ENCODE measurements around the gene KPNA5.
"Not testable (repeated sequence)": the region's sequence is repeated elsewhere in the genome, so short reads cannot be mapped to it uniquely, and the experiment has no call there.

Gene KPNA5

GRCh38 chr6:116680880-116681672 lies at the start of gene KPNA5:
Gene KPNA5 (plus strand): TSS chr6:116681211. CDS start chr6:116681335, 124 bp downstream.
- H3K9me3 Mint-ChIP-seq = no peaks in the 10 kb centered on the region
- H3K4me3 Mint-ChIP-seq = peak within 1 kb of the TSS; percentile 99
- peaks cover 13% of the 10 kb centered on the region for H3K36me3 Mint-ChIP-seq (ENCODE audit: low read depth)
- no peaks in the 10 kb centered on the region for H3K27me3 Mint-ChIP-seq (ENCODE audit: low read depth)
- H3K27ac Mint-ChIP-seq = peak within 1 kb of the TSS; percentile 99
- H3K4me1 Mint-ChIP-seq (ENCODE audit: low read depth) = peaks cover 20% of the 10 kb centered on the region

- H3K27ac Mint-ChIP-seq = no peak overlapping the region
- H3K4me3 Mint-ChIP-seq = no peak overlapping the region
- no peaks in the 10 kb centered on the region for H3K9me3 Mint-ChIP-seq
- no peaks in the 10 kb centered on the region for H3K27me3 Mint-ChIP-seq (ENCODE audit: low read depth)
- peaks cover 16% of the 10 kb centered on the region for H3K36me3 Mint-ChIP-seq (ENCODE audit: low read depth)
- no peaks in the 10 kb centered on the region for H3K4me1 Mint-ChIP-seq (ENCODE audit: low read depth)
Measured at GRCh38 chr6:116631379-116631990, 49.5 kb upstream of the KPNA5 start.

- Mint-ChIP-seq H3K4me1 (ENCODE audit: low read depth) (no peaks in the 10 kb centered on the region), H3K9me3 (no peaks in the 10 kb centered on the region), H3K36me3 (ENCODE audit: low read depth) (peaks cover 16% of the 10 kb centered on the region), H3K27ac (no peak overlapping the region), H3K4me3 (no peak overlapping the region), H3K27me3 (ENCODE audit: low read depth) (no peaks in the 10 kb centered on the region)
Measured at GRCh38 chr6:116633685-116634084, 47.3 kb upstream of the KPNA5 start.

GRCh38 chr6:116648156-116648555 lies 32.9 kb upstream of the KPNA5 start:
- H3K4me3 Mint-ChIP-seq = no peak overlapping the region

GRCh38 chr6:116649129-116649528 lies 31.9 kb upstream of the KPNA5 start:
- no peaks in the 10 kb centered on the region for H3K27me3 Mint-ChIP-seq (ENCODE audit: low read depth)
- no peak overlapping the region for H3K27ac Mint-ChIP-seq
- peaks cover 28% of the 10 kb centered on the region for H3K36me3 Mint-ChIP-seq (ENCODE audit: low read depth)
- peaks cover 10% of the 10 kb centered on the region for H3K4me1 Mint-ChIP-seq (ENCODE audit: low read depth)
- H3K4me3 Mint-ChIP-seq = no peak overlapping the region
- no peaks in the 10 kb centered on the region for H3K9me3 Mint-ChIP-seq

More at GRCh38 chr6:116648156-116648555, 32.9 kb upstream of the KPNA5 start:
- H3K27ac Mint-ChIP-seq = no peak overlapping the region
- no peaks in the 10 kb centered on the region for H3K27me3 Mint-ChIP-seq (ENCODE audit: low read depth)
- H3K9me3 Mint-ChIP-seq = no peaks in the 10 kb centered on the region
- H3K4me1 Mint-ChIP-seq (ENCODE audit: low read depth) = peaks cover 10% of the 10 kb centered on the region
- H3K36me3 Mint-ChIP-seq (ENCODE audit: low read depth) = peaks cover 31% of the 10 kb centered on the region

GRCh38 chr6:116651916-116652315 lies 29.1 kb upstream of the KPNA5 start:
- no peaks in the 10 kb centered on the region for H3K9me3 Mint-ChIP-seq
- H3K4me1 Mint-ChIP-seq (ENCODE audit: low read depth) = peaks cover 7% of the 10 kb centered on the region
- no peaks in the 10 kb centered on the region for H3K27me3 Mint-ChIP-seq (ENCODE audit: low read depth)
- H3K36me3 Mint-ChIP-seq (ENCODE audit: low read depth) = peaks cover 31% of the 10 kb centered on the region
- no peak overlapping the region for H3K4me3 Mint-ChIP-seq
- no peak overlapping the region for H3K27ac Mint-ChIP-seq

GRCh38 chr6:116661594-116661993 lies 19.4 kb upstream of the KPNA5 start:
- H3K27me3 Mint-ChIP-seq (ENCODE audit: low read depth) = no peaks in the 10 kb centered on the region
- H3K4me1 Mint-ChIP-seq (ENCODE audit: low read depth) = peaks cover 33% of the 10 kb centered on the region
- no peak overlapping the region for H3K27ac Mint-ChIP-seq
- H3K9me3 Mint-ChIP-seq = no peaks in the 10 kb centered on the region
- H3K4me3 Mint-ChIP-seq = no peak overlapping the region
- peaks cover 40% of the 10 kb centered on the region for H3K36me3 Mint-ChIP-seq (ENCODE audit: low read depth)

- Mint-ChIP-seq H3K27me3 (ENCODE audit: low read depth) (no peaks in the 10 kb centered on the region), H3K36me3 (ENCODE audit: low read depth) (peaks cover 38% of the 10 kb centered on the region), H3K9me3 (no peaks in the 10 kb centered on the region), H3K4me1 (ENCODE audit: low read depth) (peaks cover 37% of the 10 kb centered on the region), H3K4me3 (no peak overlapping the region), H3K27ac (no peak overlapping the region)
Measured at GRCh38 chr6:116662202-116662601, 18.8 kb upstream of the KPNA5 start.

GRCh38 chr6:116663308-116663707 lies 17.7 kb upstream of the KPNA5 start:
- Mint-ChIP-seq H3K27ac (no peak overlapping the region), H3K36me3 (ENCODE audit: low read depth) (peaks cover 32% of the 10 kb centered on the region), H3K4me3 (no peak overlapping the region), H3K4me1 (ENCODE audit: low read depth) (peaks cover 41% of the 10 kb centered on the region), H3K9me3 (no peaks in the 10 kb centered on the region), H3K27me3 (ENCODE audit: low read depth) (no peaks in the 10 kb centered on the region)

GRCh38 chr6:116664169-116664568 lies 16.8 kb upstream of the KPNA5 start:
- Mint-ChIP-seq H3K4me3 (peak overlapping the region; percentile 9), H3K36me3 (ENCODE audit: low read depth) (peaks cover 31% of the 10 kb centered on the region), H3K4me1 (ENCODE audit: low read depth) (peaks cover 41% of the 10 kb centered on the region)
- not testable (repeated sequence) for H3K27me3 Mint-ChIP-seq (ENCODE audit: low read depth); H3K9me3 Mint-ChIP-seq; H3K27ac Mint-ChIP-seq

GRCh38 chr6:116665464-116665863 lies 15.5 kb upstream of the KPNA5 start:
- Mint-ChIP-seq H3K27ac (no peak overlapping the region), H3K36me3 (ENCODE audit: low read depth) (peaks cover 26% of the 10 kb centered on the region), H3K9me3 (no peaks in the 10 kb centered on the region), H3K4me1 (ENCODE audit: low read depth) (peaks cover 38% of the 10 kb centered on the region), H3K4me3 (peak overlapping the region; percentile 42), H3K27me3 (ENCODE audit: low read depth) (no peaks in the 10 kb centered on the region)

GRCh38 chr6:116666869-116667268 lies 14.1 kb upstream of the KPNA5 start:
- Mint-ChIP-seq H3K27ac (no peak overlapping the region), H3K9me3 (no peaks in the 10 kb centered on the region), H3K4me1 (ENCODE audit: low read depth) (peaks cover 35% of the 10 kb centered on the region), H3K27me3 (ENCODE audit: low read depth) (peaks cover 8% of the 10 kb centered on the region), H3K4me3 (peak overlapping the region; percentile 69), H3K36me3 (ENCODE audit: low read depth) (peaks cover 23% of the 10 kb centered on the region)

GRCh38 chr6:116667623-116668022 lies 13.4 kb upstream of the KPNA5 start:
- H3K4me3 Mint-ChIP-seq = peak overlapping the region; percentile 94
- H3K36me3 Mint-ChIP-seq (ENCODE audit: low read depth) = peaks cover 18% of the 10 kb centered on the region
- peaks cover 29% of the 10 kb centered on the region for H3K4me1 Mint-ChIP-seq (ENCODE audit: low read depth)
- peak overlapping the region; percentile 93 for H3K27ac Mint-ChIP-seq
- peaks cover 11% of the 10 kb centered on the region for H3K27me3 Mint-ChIP-seq (ENCODE audit: low read depth)
- H3K9me3 Mint-ChIP-seq = no peaks in the 10 kb centered on the region

GRCh38 chr6:116672306-116672705 lies 8.7 kb upstream of the KPNA5 start:
- peaks cover 3% of the 10 kb centered on the region for H3K4me1 Mint-ChIP-seq (ENCODE audit: low read depth)
- H3K36me3 Mint-ChIP-seq (ENCODE audit: low read depth) = no peaks in the 10 kb centered on the region
- H3K27ac Mint-ChIP-seq = no peak overlapping the region
- H3K4me3 Mint-ChIP-seq = no peak overlapping the region
- no peaks in the 10 kb centered on the region for H3K9me3 Mint-ChIP-seq
- peaks cover 23% of the 10 kb centered on the region for H3K27me3 Mint-ChIP-seq (ENCODE audit: low read depth)

- Mint-ChIP-seq H3K36me3 (ENCODE audit: low read depth) (no peaks in the 10 kb centered on the region), H3K4me3 (no peak overlapping the region), H3K27me3 (ENCODE audit: low read depth) (peaks cover 22% of the 10 kb centered on the region), H3K4me1 (ENCODE audit: low read depth) (peaks cover 5% of the 10 kb centered on the region), H3K9me3 (no peaks in the 10 kb centered on the region), H3K27ac (no peak overlapping the region)
Measured at GRCh38 chr6:116676021-116676420, 5.0 kb upstream of the KPNA5 start.

Measured in T-helper 1 cell treated with Interleukin-12 subunit alpha and Interleukin-12 subunit beta and Interleukin-4 antibody, amounts not matched to agents 30 μg/mL and 1 μg/mL, for 36 hours (primary cell).